ENCODE measurements around the gene CNDP1. TPM values are rescaled to one million over a fixed set of nuclear protein-coding genes. Genes with fewer than 3 reads are reported as not detected.

The CNDP1 gene
- total and polyA plus RNA-seq, 2 donors (not counting 1 experiment from before 2014, with no cell fraction given): 0.19 to 0.57 TPM

- H4K20me1 ChIP-seq (ENCODE audit: control insufficient read depth, insufficient read depth, low read length, poor library complexity, severe bottlenecking): peaks cover 60% of the 10 kb centered on the region
- peaks cover 2 to 96% of the 10 kb centered on the region in 2 experiments for H3K36me3 ChIP-seq (replicated peaks in 1 of 2; ENCODE audit: control extremely low read depth in 1 of 2, control insufficient read depth in 1 of 2, extremely low read depth in 1 of 2, insufficient read depth in 2 of 2, low read length in 1 of 2)
- Mint-ChIP-seq H3K9me3 (ENCODE audit: insufficient read depth) (no peaks in the 10 kb centered on the region), H3K27ac (no peak overlapping the region), H3K4me3 (no peak overlapping the region), H3K27me3 (no peaks in the 10 kb centered on the region), H3K4me1 (peaks cover 25% of the 10 kb centered on the region)
- H3K4me3 ChIP-seq (ENCODE audit: control extremely low read depth in 1 of 5, extremely low read depth in 1 of 5, insufficient read depth in 1 of 5, low read depth in 2 of 5, low read length in 4 of 5): no peak overlapping the region
- H3K27ac ChIP-seq (ENCODE audit: low read length in 2 of 2): no peak overlapping the region
- H3K27me3 ChIP-seq (replicated peaks in 1 of 4; ENCODE audit: control extremely low read depth in 1 of 4, control insufficient read depth in 3 of 4, insufficient read depth in 4 of 4, low read length in 3 of 4): no peaks in the 10 kb centered on the region
- no peak for TF ChIP-seq CTCF (IDR thresholded peaks at IDR 0.05)
- no peak for TF ChIP-seq EZH2 (IDR thresholded peaks at IDR 0.05; ENCODE audit: borderline replicate concordance, insufficient read depth, low read depth, low read length, poor library complexity, severe bottlenecking)
- H2AFZ ChIP-seq (ENCODE audit: insufficient read depth, low read depth, low read length, poor library complexity, severe bottlenecking): no peak overlapping the region
- ATAC-seq (ENCODE audit: low read depth) (no peak), DNase-seq (no peak)
- 95% methylated on average over 10 of the region's 16 CpGs for WGBS (ENCODE audit: insufficient coverage)
- ChIA-PET POLR2A (no interaction called here), CTCF (interaction anchor here (0.7 kb wide), 1 partner anchor 837 kb away, joined by 3 read pairs; no protein-coding TSS in a partner anchor)
- intact Hi-C loops (cut with micrococcal nuclease): no loop called here
- H3K4me2 ChIP-seq (replicated peaks; ENCODE audit: low read depth, low read length, poor library complexity, severe bottlenecking): no peak overlapping the region
- H3K4me1 ChIP-seq (ENCODE audit: control insufficient read depth in 2 of 2, insufficient read depth in 2 of 2, low read length in 2 of 2): peaks cover 7 to 22% of the 10 kb centered on the region in 2 donors
- H3K9ac ChIP-seq (ENCODE audit: low read length): no peak overlapping the region
- H3K9me3 ChIP-seq (ENCODE audit: control extremely low read depth in 1 of 3, control insufficient read depth in 2 of 3, insufficient read depth in 1 of 3, low read length in 2 of 3): no peaks in the 10 kb centered on the region
- peaks cover 87% of the 10 kb centered on the region for H3K79me2 ChIP-seq (ENCODE audit: control insufficient read depth, insufficient read depth, low read length)
Measured at GRCh38 chr18:74505776-74506175, 28.5 kb upstream of the CNDP1 start.

GRCh38 chr18:74506448-74507084, 27.7 kb upstream of the CNDP1 start:
- intact Hi-C loops (cut with micrococcal nuclease): no loop called here
- Mint-ChIP-seq H3K27me3 (no peaks in the 10 kb centered on the region), H3K4me3 (no peak overlapping the region), H3K27ac (peak overlapping the region; percentile 10), H3K9me3 (ENCODE audit: insufficient read depth) (no peaks in the 10 kb centered on the region), H3K4me1 (peaks cover 18% of the 10 kb centered on the region)
- DNase-seq (no peak), ATAC-seq (ENCODE audit: low read depth) (no peak)
- Histone ChIP-seq H3K79me2 (ENCODE audit: control insufficient read depth, insufficient read depth, low read length) (peaks cover 84% of the 10 kb centered on the region), H3K36me3 (replicated peaks in 1 of 2; ENCODE audit: control extremely low read depth in 1 of 2, control insufficient read depth in 1 of 2, extremely low read depth in 1 of 2, insufficient read depth in 2 of 2, low read length in 1 of 2) (peaks cover 6 to 95% of the 10 kb centered on the region in 2 experiments), H3K4me2 (replicated peaks; ENCODE audit: low read depth, low read length, poor library complexity, severe bottlenecking) (no peak overlapping the region), H4K20me1 (ENCODE audit: control insufficient read depth, insufficient read depth, low read length, poor library complexity, severe bottlenecking) (peaks cover 60% of the 10 kb centered on the region), H3K4me1 (ENCODE audit: control insufficient read depth in 2 of 2, insufficient read depth in 2 of 2, low read length in 2 of 2) (peaks cover under 1 to 14% of the 10 kb centered on the region in 2 donors), H2AFZ (ENCODE audit: insufficient read depth, low read depth, low read length, poor library complexity, severe bottlenecking) (no peak overlapping the region), H3K27me3 (replicated peaks in 1 of 4; ENCODE audit: control extremely low read depth in 1 of 4, control insufficient read depth in 3 of 4, insufficient read depth in 4 of 4, low read length in 3 of 4) (no peaks in the 10 kb centered on the region), H3K9me3 (ENCODE audit: control extremely low read depth in 1 of 3, control insufficient read depth in 2 of 3, insufficient read depth in 1 of 3, low read length in 2 of 3) (no peaks in the 10 kb centered on the region), H3K27ac (ENCODE audit: low read length in 2 of 2) (no peak overlapping the region), H3K4me3 (ENCODE audit: control extremely low read depth in 1 of 5, extremely low read depth in 1 of 5, insufficient read depth in 1 of 5, low read depth in 2 of 5, low read length in 4 of 5) (no peak overlapping the region), H3K9ac (ENCODE audit: low read length) (no peak overlapping the region)
- CTCF ChIA-PET: no interaction called here
- POLR2A ChIA-PET: no interaction called here
- 50% methylated on average over 11 of the region's 11 CpGs for WGBS (ENCODE audit: insufficient coverage)
- TF ChIP-seq EZH2 (IDR thresholded peaks at IDR 0.05; ENCODE audit: borderline replicate concordance, insufficient read depth, low read depth, low read length, poor library complexity, severe bottlenecking): no peak
- TF ChIP-seq CTCF (IDR thresholded peaks at IDR 0.05): no peak

Measured in B cell (primary cell).